Uterus (tissue), 2 donors: ENCODE measurements around the gene TPP2.

ENCODE experiments used
- POLR2A ChIP-seq, 2 donors: fragments of 450-650 bp; IDR thresholded peaks; one replicate each; pipeline ENCODE4 v1.6.1; 2016; ENCODE audit warnings: antibody characterized with exemption in 2 of 2, mild to moderate bottlenecking in 1 of 2, moderate library complexity in 1 of 2
- TF ChIP-seq, protein P1 (sequence below), 4 experiments: fragments of 200-600 bp in 2 of 4; fragments of 450-650 bp in 2 of 4; sonication (generic) in 2 of 4; IDR thresholded peaks; one replicate each; pipeline ENCODE4 v1.5.1; 2016 to 2019; ENCODE audit warnings: antibody characterized with exemption in 4 of 4, mild to moderate bottlenecking in 2 of 4, moderate library complexity in 1 of 4

DNA sequence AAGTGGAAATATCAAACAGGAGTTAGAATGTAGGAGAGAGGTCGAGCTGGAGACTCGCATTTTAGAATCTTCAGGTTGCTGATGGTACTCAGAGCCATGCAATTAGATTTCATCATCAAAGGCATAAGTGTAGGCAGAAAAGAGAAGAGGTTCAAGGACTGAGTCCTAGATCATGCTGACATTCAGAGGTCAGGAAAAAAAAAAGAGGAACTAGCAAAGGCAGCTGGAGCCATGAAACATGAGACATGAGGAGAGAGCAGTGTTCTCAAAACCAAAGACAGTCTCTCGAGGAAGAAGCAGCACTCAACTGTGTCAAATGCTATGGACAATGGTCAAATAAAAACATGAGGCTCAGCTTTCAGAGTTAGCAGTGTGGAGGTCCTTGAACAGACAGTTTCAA is 12.4 kb upstream of the TPP2 start:
- TF ChIP-seq, protein P1, sequence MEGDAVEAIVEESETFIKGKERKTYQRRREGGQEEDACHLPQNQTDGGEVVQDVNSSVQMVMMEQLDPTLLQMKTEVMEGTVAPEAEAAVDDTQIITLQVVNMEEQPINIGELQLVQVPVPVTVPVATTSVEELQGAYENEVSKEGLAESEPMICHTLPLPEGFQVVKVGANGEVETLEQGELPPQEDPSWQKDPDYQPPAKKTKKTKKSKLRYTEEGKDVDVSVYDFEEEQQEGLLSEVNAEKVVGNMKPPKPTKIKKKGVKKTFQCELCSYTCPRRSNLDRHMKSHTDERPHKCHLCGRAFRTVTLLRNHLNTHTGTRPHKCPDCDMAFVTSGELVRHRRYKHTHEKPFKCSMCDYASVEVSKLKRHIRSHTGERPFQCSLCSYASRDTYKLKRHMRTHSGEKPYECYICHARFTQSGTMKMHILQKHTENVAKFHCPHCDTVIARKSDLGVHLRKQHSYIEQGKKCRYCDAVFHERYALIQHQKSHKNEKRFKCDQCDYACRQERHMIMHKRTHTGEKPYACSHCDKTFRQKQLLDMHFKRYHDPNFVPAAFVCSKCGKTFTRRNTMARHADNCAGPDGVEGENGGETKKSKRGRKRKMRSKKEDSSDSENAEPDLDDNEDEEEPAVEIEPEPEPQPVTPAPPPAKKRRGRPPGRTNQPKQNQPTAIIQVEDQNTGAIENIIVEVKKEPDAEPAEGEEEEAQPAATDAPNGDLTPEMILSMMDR (IDR thresholded peaks at IDR 0.05), result no peak
- no peak for TF ChIP-seq POLR2A (IDR thresholded peaks at IDR 0.05)
